HG03139 (cell line): ENCODE measurements around the gene GCN1.

Experiments
- ATAC-seq: cut with Tn5 transposase; IDR thresholded peaks from one replicate; pipeline ENCODE4 v1.9.1; 2021; ENCODE audit not compliant: unreplicated experiment

GCN1 gene

DNA sequence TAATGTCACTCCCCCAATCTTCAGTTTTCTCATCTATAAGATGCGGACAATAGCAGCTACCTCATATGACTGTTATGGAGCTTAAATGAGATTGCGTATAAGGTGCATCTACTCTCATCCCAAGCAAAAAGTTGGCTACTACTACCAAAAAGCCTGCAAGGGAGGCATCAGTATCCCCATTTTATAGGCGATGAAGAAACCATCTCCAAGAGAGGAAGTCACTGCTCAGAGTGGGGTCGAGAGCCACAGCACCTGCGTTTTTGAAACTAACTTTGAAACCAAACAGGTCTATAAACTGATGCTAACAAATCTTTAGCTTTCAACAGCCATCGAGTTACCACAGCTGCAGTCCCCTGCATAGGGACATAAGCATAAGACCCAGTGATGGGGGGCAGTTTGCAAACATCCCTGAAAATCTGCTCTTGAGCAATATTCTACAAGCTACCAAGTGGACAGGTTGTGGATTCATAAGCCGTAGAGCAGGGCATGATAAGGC, 3.5 kb downstream of the GCN1 start:
- no peak for ATAC-seq

GRCh38 chr12:120190386-120190785, 4.1 kb downstream of the GCN1 start:
- ATAC-seq, result no peak

DNA sequence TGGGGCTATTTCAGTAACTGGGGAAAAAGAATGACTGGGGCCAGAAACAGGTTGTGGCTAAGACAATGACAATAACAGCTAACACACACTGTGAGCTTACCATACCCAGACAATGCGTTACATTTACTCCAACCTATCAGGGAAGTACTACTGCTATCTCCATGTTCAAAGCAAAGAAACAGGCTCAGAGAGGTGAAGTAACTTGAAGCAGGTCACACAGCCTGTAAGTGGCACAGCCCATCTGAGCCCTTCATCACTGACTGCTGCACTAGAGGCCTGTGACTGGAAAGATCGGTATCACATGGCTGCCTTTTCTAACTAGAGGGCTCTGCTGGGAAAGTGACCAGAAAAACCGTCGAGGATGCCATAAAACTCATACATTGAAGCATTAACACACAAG, 7.9 kb downstream of the GCN1 start:
- ATAC-seq, result no peak

GRCh38 chr12:120183211-120183631, 11.3 kb downstream of the GCN1 start:
- ATAC-seq, result no peak

DNA sequence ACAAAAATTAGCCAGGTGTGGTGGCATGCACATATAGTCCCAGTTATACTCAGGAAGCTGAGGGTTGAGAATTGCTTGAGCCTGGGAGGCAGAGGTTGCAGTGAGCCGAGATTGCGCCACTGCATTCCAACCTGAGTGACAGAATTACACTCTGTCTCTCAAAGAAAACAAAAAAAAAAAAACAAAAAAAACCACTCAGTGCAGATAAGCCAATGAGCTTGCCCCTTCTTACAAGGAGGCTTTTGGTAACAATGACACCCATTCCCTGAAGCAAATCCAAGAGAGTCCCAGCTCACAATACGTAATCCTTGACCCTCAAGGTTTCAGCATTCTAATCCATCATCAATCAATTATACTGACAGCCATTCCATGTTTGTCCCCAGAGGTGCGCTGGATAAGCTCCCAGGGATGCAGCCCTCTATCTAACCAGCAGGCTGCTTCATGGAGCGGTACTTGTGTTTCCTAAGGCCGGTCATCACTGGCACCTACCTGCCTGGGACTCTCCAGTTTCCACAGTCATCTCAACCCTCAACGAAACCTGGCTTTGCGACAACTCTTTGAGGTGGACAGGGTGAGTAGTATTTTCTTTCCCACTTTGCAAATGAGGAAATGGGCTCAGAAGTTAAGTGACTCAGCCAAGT, 12.4 kb downstream of the GCN1 start:
- ATAC-seq, result no peak

DNA sequence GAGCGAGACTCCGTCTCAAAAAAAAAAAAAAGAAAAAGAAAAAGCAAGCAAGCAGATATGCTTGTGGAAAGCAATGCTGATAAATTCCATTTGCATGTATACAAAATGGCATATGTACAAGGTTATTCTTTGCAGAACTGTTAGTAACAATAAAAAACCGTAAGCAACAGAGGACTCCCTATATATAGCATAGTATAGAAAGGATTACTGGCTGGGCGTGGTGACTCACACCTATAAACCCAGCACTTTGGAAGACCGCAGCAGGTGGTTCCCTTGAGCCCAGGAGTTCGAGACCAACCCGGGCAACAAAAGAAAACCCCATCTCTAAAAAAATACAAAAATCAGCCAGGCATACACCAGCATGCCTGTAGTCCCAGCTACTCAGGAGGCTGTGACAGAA, 13.5 kb downstream of the GCN1 start:
- no peak for ATAC-seq

DNA sequence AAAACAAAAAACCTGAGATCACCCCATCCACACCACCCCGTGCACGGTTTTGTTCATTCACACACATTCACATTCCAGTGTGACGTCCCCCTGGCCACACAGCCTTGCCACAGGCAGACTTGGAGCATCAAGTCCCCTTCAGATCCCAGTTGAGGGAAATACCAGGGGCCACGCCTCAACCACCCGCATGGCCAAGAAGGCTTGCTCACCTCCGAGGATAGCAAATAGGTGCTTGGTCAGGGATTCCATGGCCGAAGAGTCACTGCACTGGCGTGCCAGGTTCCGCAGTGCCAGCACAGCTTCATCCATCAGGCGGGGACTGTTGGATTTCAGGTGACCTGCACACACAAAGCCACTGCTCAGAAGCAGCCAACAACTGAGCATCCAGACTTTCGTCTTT, 19.0 kb downstream of the GCN1 start:
- ATAC-seq, result no peak

- no peak for ATAC-seq
These were observed 19.5 kb downstream of the GCN1 start for GRCh38 chr12:120175062-120175461.

GRCh38 chr12:120172053-120172452, 22.5 kb downstream of the GCN1 start:
- ATAC-seq, result no peak

GRCh38 chr12:120170631-120171030, 23.9 kb downstream of the GCN1 start:
- ATAC-seq, result no peak

DNA sequence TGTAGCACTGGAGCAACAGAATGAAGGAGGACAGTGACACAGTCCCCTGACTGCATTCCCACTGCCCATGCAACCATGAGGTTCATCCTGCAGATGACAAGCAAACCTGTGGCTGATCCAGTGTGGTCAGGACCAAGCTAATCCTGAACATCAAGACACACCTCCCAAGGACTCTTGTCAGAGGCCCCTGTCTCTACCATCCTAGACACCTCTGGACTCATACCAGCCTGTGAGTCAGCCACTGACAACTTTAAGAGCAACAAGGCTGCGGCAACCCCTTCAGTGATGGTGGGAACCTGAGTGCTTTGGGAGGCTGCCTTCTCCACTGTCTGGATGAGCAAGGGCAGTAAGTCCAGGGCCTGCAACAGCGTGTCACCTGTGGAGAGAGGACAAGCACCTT, 24.6 kb downstream of the GCN1 start:
- ATAC-seq, result no peak

DNA sequence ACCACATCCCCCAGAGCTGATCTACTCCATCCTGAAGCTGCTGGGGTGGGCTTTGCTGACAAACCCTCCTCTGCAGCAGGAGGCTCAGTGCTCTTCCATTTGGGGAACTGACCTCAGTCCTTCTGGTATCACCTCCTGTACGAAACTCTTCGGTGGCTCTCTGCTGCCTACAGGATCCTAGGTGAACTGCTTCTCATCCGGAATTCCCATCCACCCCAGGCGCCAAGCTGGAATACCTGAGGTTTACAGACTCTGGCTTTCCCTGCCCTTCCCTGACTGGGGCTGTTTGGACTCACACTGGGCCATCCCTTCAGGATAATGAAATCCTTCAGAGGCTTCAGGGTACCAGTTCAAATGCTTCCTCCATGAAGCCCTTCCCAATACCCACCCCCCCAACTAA, 26.2 kb downstream of the GCN1 start:
- no peak for ATAC-seq

GRCh38 chr12:120167529-120168095, 26.9 kb downstream of the GCN1 start:
- ATAC-seq, result no peak

- ATAC-seq, result no peak
These were observed 30.2 kb downstream of the GCN1 start for GRCh38 chr12:120164293-120164692.

- no peak for ATAC-seq
These were observed 31.8 kb downstream of the GCN1 start for GRCh38 chr12:120162763-120163162.

DNA sequence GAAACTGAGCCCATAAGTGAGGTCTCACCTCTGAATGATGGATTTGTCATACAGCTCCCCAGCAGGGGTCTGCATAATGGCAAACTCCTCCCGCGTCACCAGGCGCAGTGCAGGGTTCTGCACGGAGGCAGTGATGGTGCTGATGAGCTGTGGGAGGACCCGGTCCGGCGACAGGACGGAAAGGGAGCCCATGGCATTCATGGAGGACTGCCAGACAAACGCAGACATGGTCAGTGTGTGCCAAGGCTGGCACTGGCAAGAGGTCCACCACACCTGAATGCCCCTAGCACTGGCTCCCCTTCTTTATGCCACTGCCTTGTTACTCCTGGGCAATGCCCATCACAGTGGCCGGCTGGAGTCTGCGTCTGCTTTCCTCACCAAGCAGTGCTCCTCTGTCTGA, 32.7 kb downstream of the GCN1 start:
- no peak for ATAC-seq

- no peak for ATAC-seq
These were observed 34.8 kb downstream of the GCN1 start for GRCh38 chr12:120159509-120160237.

GRCh38 chr12:120158351-120158750, 36.2 kb downstream of the GCN1 start:
- no peak for ATAC-seq

GRCh38 chr12:120157678-120158077, 36.8 kb downstream of the GCN1 start:
- no peak for ATAC-seq

- no peak for ATAC-seq
These were observed 37.9 kb downstream of the GCN1 start for GRCh38 chr12:120156315-120157259.

GRCh38 chr12:120155072-120155471, 39.4 kb downstream of the GCN1 start:
- ATAC-seq, result no peak
